ENCODE measurements around the gene BICC1.

- TF ChIP-seq CTCF (IDR thresholded peaks at IDR 0.05 in 4 of 5, conservative IDR thresholded peaks at IDR 0.05 in 1 of 5) (no peak), POLR2A (IDR thresholded peaks at IDR 0.05) (no peak)
These were observed 108.9 kb downstream of the BICC1 start for GRCh38 chr10:58621379-58622077.
